CD4-positive, alpha-beta memory T cell (primary cell): ENCODE results near the gene MARCHF3. TPM values are rescaled to one million over a fixed set of nuclear protein-coding genes. Genes with fewer than 3 reads are reported as not detected.

Experiments used
- CTCF ChIA-PET: fragments of 350-600 bp; sonication (Branson Sonifier 250); formaldehyde crosslinking; loops from one replicate; lab custom pipeline; 2021; ENCODE audit warnings: inconsistent platforms; ENCODE audit not compliant: partially characterized antibody; lab: Charles Lee
- POLR2A ChIA-PET: fragments of 350-600 bp; sonication (Branson Sonifier 250); formaldehyde crosslinking; loops from one replicate; lab custom pipeline; 2021; ENCODE audit not compliant: partially characterized antibody; lab: Charles Lee
- DNase-seq, 5 donors: peaks; one replicate each; pipeline versions ENCODE4 v3.0.0 to v3.0.0-alpha.2; 2020 to 2022; ENCODE audit warnings: mixed read lengths in 1 of 5
- H3K27ac ChIP-seq: one replicate; pipeline ENCODE4 v1.7.0; 2013; ENCODE audit warnings: low read depth, low read length
- H3K27me3 ChIP-seq: 2 replicates; pipeline ENCODE4 v1.7.0; 2013; ENCODE audit warnings: mild to moderate bottlenecking, low read length, moderate library complexity; ENCODE audit not compliant: insufficient read depth
- H3K36me3 ChIP-seq: 2 replicates; pipeline ENCODE4 v1.7.0; 2013; ENCODE audit warnings: mild to moderate bottlenecking, low read length, moderate library complexity; ENCODE audit not compliant: insufficient read depth
- H3K4me1 ChIP-seq: 2 replicates; pipeline ENCODE4 v1.7.0; 2013; ENCODE audit warnings: mild to moderate bottlenecking, low read length, moderate library complexity; ENCODE audit not compliant: insufficient read depth
- H3K4me3 ChIP-seq, 2 donors: one replicate each; pipeline ENCODE4 v1.7.0; 2013; ENCODE audit warnings: low read length in 2 of 2, mild to moderate bottlenecking in 1 of 2
- H3K9me3 ChIP-seq, 2 donors: one replicate each; pipeline ENCODE4 v1.7.0; 2013; ENCODE audit warnings: low read length in 2 of 2, control low read depth in 1 of 2; ENCODE audit not compliant: control insufficient read depth in 1 of 2
- H3K27ac Mint-ChIP-seq, 7 donors: one replicate each; pipeline ENCODE4 v1.8.0; 2020 to 2021; ENCODE audit warnings: mixed read lengths in 7 of 7, mild to moderate bottlenecking in 6 of 7, inconsistent platforms in 3 of 7, moderate library complexity in 3 of 7
- H3K27me3 Mint-ChIP-seq, 2 donors: one replicate each; pipeline ENCODE4 v1.8.0; 2020 to 2021; ENCODE audit warnings: mixed read lengths in 2 of 2
- H3K36me3 Mint-ChIP-seq, 2 donors: one replicate each; pipeline ENCODE4 v1.8.0; 2020 to 2021; ENCODE audit warnings: mixed read lengths in 2 of 2, inconsistent platforms in 1 of 2, mild to moderate bottlenecking in 1 of 2
- H3K4me1 Mint-ChIP-seq, 4 donors: one replicate each; pipeline ENCODE4 v1.8.0; 2020 to 2021; ENCODE audit warnings: mixed read lengths in 4 of 4, mild to moderate bottlenecking in 1 of 4
- H3K4me3 Mint-ChIP-seq, 8 donors: one replicate each; pipeline ENCODE4 v1.8.0; 2020 to 2021; ENCODE audit warnings: mixed read lengths in 8 of 8, mild to moderate bottlenecking in 7 of 8, moderate library complexity in 6 of 8, inconsistent platforms in 3 of 8
- H3K9me3 Mint-ChIP-seq, 8 donors: one replicate each; pipeline ENCODE4 v1.8.0; 2020 to 2021; ENCODE audit warnings: mixed read lengths in 8 of 8, mild to moderate bottlenecking in 5 of 8, inconsistent platforms in 3 of 8, moderate library complexity in 1 of 8
- intact Hi-C: fragments of 100-400 bp; cut with micrococcal nuclease; formaldehyde crosslinking; loops from one replicate; pipeline ENCODE4 v1.15.1; 2023
- polyA plus RNA-seq, 2 donors: library from polyadenylated mRNA; unstranded; fragments of 300-500 nt; fragmentation: Illumina TruSeq; gene quantifications; one replicate each; pipeline ENCODE4 v1.2.3, GENCODE V29; 2021
- total RNA-seq, 2 experiments: library from RNA; stranded (reverse); gene quantifications; one replicate each; pipeline ENCODE4 v1.2.3, GENCODE V29; 2021

MARCHF3 gene
- total and polyA plus RNA-seq, 4 experiments from 2014 or later, result 3.2 to 7.5 (median 4.4) TPM

DNA sequence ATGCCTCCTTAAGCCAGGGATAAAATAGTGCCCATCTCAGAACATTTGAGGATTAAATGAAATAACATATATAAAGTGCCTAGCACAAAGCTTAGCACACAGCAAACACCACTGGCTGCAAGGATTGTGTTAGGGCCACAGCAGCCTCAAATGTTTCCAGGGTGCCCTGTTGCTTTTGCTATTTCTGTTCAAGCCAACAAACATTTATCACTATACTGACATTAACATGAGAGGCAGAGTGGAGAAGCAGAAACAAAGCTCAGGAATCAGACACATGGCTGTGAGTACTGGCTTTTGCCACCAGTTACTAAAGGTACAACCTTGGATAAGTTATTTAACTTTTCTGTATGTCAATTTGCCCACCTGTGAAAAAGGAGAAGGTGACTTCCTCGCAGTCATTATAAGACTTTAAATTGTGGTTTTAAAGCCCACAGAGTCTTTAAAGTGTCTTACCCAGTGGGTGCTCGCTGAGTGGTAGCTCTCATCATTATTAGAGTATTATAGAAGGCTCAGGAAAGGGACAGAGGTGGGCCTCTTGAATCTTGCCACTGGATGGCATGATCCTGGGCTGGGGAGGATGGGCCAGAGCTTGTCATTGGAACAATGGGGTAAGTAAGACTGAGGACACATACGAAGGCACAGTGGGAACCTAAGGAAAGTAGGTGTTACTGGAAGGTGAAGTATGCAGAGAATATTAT lies 98.2 kb downstream of the MARCHF3 start:
- no peak for DNase-seq
- Mint-ChIP-seq H3K27me3 (peaks cover 0 to 1% of the 10 kb centered on the region in 2 donors), H3K9me3 (no peaks in the 10 kb centered on the region), H3K36me3 (no peaks in the 10 kb centered on the region), H3K4me3 (no peak overlapping the region), H3K27ac (no peak overlapping the region), H3K4me1 (no peaks in the 10 kb centered on the region)
- Histone ChIP-seq H3K27me3 (no peaks in the 10 kb centered on the region), H3K27ac (no peak overlapping the region), H3K4me3 (no peak overlapping the region), H3K4me1 (no peaks in the 10 kb centered on the region), H3K36me3 (no peaks in the 10 kb centered on the region), H3K9me3 (no peaks in the 10 kb centered on the region)
- POLR2A ChIA-PET, result no interaction called here
- intact Hi-C loops, result no loop called here
- CTCF ChIA-PET, result no interaction called here

DNA sequence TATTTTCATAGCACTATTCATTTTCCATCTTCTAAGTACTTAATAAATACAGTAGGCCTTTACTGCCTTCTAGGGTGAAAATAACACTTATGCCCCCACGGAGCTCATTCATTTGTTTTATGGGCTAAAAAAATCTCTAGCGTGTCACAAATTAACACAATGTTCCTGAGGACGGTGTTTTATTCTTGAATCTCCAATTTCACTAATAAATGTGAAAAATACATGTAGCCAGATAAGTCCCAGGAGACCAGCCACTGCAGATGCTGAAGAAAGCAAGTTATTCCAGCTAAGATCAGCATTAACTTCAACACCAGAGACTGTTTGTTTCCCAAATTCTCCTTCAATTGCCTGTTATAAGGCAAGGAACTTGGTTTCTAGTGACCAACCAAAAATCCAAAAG lies 102.3 kb downstream of the MARCHF3 start:
- CTCF ChIA-PET, result no interaction called here
- Histone ChIP-seq H3K36me3 (no peaks in the 10 kb centered on the region), H3K9me3 (no peaks in the 10 kb centered on the region), H3K4me3 (no peak overlapping the region), H3K4me1 (no peaks in the 10 kb centered on the region), H3K27me3 (no peaks in the 10 kb centered on the region), H3K27ac (no peak overlapping the region)
- intact Hi-C loops, result no loop called here
- POLR2A ChIA-PET, result no interaction called here
- Mint-ChIP-seq H3K4me3 (no peak overlapping the region), H3K27ac (no peak overlapping the region), H3K9me3 (no peaks in the 10 kb centered on the region), H3K4me1 (no peaks in the 10 kb centered on the region), H3K36me3 (no peaks in the 10 kb centered on the region), H3K27me3 (no peaks in the 10 kb centered on the region)
- no peak for DNase-seq

DNA sequence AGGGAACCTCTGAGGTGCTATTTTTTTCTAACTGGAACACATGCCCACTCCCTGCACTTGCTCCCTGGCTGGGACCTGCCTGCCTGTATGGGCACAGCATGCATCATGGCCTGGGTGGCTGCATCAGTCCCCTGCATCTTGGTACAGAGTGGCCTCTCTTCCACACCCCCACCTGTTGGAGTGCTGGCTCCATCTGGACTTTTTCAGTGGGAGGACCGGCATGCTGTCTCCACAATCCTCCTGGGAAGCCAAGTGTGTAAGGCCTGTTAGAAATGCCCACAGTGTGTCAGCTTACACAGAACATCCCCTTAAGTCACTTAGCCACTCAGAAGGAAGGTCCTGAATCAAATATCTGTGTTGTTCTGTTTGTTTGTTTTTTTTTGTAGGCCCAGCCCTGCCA lies 102.9 kb downstream of the MARCHF3 start:
- Mint-ChIP-seq H3K27ac (no peak overlapping the region), H3K27me3 (no peaks in the 10 kb centered on the region), H3K36me3 (no peaks in the 10 kb centered on the region), H3K4me1 (no peaks in the 10 kb centered on the region), H3K4me3 (no peak overlapping the region), H3K9me3 (no peaks in the 10 kb centered on the region)
- no peaks in the 10 kb centered on the region for H3K36me3 ChIP-seq
- H3K27ac ChIP-seq, result no peak overlapping the region
- H3K27me3 ChIP-seq, result no peaks in the 10 kb centered on the region
- H3K9me3 ChIP-seq, result no peaks in the 10 kb centered on the region
- no peak overlapping the region for H3K4me3 ChIP-seq
- POLR2A ChIA-PET, result no interaction called here
- no peaks in the 10 kb centered on the region for H3K4me1 ChIP-seq
- CTCF ChIA-PET, result no interaction called here
- no peak for DNase-seq
- intact Hi-C loops, result no loop called here

DNA sequence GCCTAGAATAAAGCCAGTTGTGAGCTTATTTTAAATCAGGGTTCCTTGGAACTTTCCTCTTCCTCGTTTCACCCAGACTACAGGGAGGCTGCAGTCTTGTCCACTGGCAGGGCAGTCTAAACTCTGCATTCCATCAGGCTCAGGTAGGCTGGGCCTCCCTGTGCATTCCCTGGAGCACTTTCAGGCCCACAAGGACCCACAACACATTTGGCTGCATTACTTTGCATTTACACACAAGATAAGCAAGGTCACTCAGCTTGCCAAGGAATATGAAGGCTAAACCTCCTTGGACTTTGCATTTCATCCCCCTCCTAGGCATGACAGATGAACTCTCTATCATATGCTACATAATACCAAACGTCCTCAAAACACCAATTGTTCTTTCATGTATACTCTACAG lies 104.2 kb downstream of the MARCHF3 start:
- intact Hi-C loops, result no loop called here
- H3K4me3 Mint-ChIP-seq, result no peak overlapping the region
- no peaks in the 10 kb centered on the region for H3K36me3 Mint-ChIP-seq
- no peaks in the 10 kb centered on the region for H3K4me1 ChIP-seq
- H3K9me3 ChIP-seq, result no peaks in the 10 kb centered on the region
- no peaks in the 10 kb centered on the region for H3K27me3 Mint-ChIP-seq
- no peaks in the 10 kb centered on the region for H3K9me3 Mint-ChIP-seq
- POLR2A ChIA-PET, result no interaction called here
- no peaks in the 10 kb centered on the region for H3K36me3 ChIP-seq
- no peak for DNase-seq
- no peaks in the 10 kb centered on the region for H3K27me3 ChIP-seq
- CTCF ChIA-PET, result interaction anchor here (0.7 to 1.2 kb wide), 2 partner anchors 12 to 88 kb away, joined by 3 read pairs; no protein-coding TSS in a partner anchor
- no peak overlapping the region for H3K27ac Mint-ChIP-seq
- H3K4me1 Mint-ChIP-seq, result no peaks in the 10 kb centered on the region
- H3K27ac ChIP-seq, result no peak overlapping the region
- H3K4me3 ChIP-seq, result no peak overlapping the region

DNA sequence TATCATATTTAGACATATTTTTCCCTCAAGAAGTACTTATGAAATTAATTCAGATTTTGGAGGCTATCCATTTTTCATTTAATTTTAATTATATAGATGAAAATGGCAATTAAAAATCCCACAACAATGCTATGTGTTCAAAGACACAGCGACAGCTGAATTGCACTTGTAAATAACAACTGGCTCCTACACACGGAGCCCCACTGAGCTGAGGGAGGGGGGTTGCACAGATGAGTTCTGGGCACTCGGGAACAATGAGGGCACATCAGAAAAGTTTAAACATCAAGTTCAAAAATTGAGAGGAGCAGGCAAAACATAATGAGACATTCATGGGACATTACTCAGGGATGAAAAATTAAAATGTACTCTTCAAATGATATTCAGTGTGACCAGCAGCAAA lies 104.9 kb downstream of the MARCHF3 start:
- intact Hi-C loops, result no loop called here
- ChIA-PET POLR2A (no interaction called here), CTCF (interaction anchor here (1.2 kb wide), 1 partner anchor 13 kb away, joined by 3 read pairs; no protein-coding TSS in a partner anchor)
- Mint-ChIP-seq H3K4me1 (no peaks in the 10 kb centered on the region), H3K9me3 (no peaks in the 10 kb centered on the region), H3K36me3 (no peaks in the 10 kb centered on the region), H3K4me3 (no peak overlapping the region), H3K27ac (no peak overlapping the region), H3K27me3 (no peaks in the 10 kb centered on the region)
- Histone ChIP-seq H3K36me3 (no peaks in the 10 kb centered on the region), H3K9me3 (no peaks in the 10 kb centered on the region), H3K4me1 (no peaks in the 10 kb centered on the region), H3K4me3 (no peak overlapping the region), H3K27ac (no peak overlapping the region), H3K27me3 (no peaks in the 10 kb centered on the region)
- DNase-seq, result no peak

DNA sequence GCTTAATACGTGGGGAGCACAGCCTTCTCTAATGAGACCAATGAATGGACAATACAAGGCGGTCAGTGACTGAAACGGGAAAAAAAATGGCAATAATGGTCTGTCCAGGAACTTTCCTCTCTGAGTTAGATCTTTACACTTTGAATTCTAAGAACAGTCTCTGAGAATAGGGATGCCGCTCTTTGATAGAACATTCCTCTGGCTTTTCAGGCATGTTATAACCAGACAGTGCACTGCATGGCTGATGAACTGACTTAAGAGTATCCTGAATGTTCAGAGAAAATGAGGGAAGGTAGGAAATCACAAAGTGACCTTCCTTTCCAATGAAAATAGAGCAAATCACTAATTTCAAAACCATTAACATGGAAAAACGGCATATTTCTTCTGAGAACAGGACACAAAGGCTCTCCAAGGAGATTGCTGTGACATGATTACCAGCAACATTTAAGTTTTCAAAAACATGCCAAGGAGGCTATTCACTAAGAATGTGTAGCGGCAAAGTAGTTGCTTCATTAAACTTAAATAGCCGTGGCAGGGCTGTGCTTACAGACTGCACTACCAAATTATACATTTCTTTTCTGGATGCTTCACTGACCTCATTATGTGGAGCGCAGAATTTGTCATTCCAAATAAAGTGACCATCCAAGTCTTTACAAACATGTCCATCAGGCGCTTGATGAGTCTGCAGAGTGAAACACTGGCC lies 105.9 kb downstream of the MARCHF3 start:
- H3K4me1 Mint-ChIP-seq, result no peaks in the 10 kb centered on the region
- intact Hi-C loops, result no loop called here
- POLR2A ChIA-PET, result no interaction called here

DNA sequence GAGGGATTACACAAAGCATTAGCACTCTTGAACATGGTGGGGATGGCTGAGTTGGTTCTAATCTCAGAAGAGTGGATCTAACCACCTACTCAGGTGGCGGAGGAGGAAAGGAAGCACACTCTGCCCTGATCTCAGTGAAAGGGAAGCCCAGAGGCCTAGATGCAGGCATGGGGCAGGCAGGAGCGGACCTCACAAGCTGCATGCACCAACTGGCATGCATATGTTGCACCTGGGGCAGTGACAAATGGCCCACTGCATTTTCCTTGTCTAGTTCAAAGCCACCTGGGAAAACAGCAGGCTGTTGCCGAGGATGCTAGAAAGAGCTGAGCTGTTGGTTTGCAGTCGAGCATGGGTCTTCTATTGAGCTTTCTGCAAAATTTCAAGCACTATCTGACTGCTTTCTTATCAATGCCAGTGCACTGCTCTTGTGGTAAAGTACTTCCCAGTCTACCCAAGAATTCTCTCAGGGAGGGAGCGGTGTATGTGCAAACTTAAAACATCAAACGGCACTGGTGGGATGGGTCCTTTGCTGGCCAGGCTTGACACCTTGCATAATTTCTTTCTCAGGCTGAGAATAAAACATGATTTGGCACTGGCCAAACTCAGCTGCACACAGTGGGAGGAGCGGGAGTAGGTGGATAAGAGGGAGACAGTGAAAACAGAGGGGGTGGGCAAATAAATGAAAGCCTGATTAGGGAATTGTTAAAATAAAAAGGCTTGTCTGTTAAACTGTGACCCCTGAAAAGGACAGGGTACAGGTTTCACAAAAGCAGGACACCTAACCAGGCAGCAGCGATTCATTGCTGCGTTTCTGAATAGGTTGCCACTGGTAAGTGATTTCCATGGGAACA lies 108.9 kb downstream of the MARCHF3 start:
- no peak overlapping the region for H3K27ac ChIP-seq
- no peak overlapping the region for H3K4me3 Mint-ChIP-seq
- H3K27ac Mint-ChIP-seq, result peak overlapping the region in 2 of 7 donors; percentile 37 to 79
- no peaks in the 10 kb centered on the region for H3K36me3 ChIP-seq
- DNase-seq, result no peak
- intact Hi-C loops, result no loop called here
- no peaks in the 10 kb centered on the region for H3K27me3 ChIP-seq
- H3K4me1 Mint-ChIP-seq, result peaks cover 0 to 4% (median 2%) of the 10 kb centered on the region in 4 donors
- CTCF ChIA-PET, result no interaction called here
- H3K9me3 ChIP-seq, result no peaks in the 10 kb centered on the region
- no peaks in the 10 kb centered on the region for H3K27me3 Mint-ChIP-seq
- POLR2A ChIA-PET, result no interaction called here
- no peaks in the 10 kb centered on the region for H3K9me3 Mint-ChIP-seq
- H3K4me1 ChIP-seq, result no peaks in the 10 kb centered on the region
- H3K36me3 Mint-ChIP-seq, result peaks cover 0 to 1% of the 10 kb centered on the region in 2 donors
- H3K4me3 ChIP-seq, result no peak overlapping the region

More for the DNA sequence above, 105.9 kb downstream of the MARCHF3 start:
- no peak overlapping the region for H3K27ac Mint-ChIP-seq
- no peak overlapping the region for H3K4me3 ChIP-seq
- H3K4me1 ChIP-seq, result no peaks in the 10 kb centered on the region
- DNase-seq, result no peak
- H3K27ac ChIP-seq, result no peak overlapping the region
- H3K27me3 Mint-ChIP-seq, result no peaks in the 10 kb centered on the region
- H3K27me3 ChIP-seq, result no peaks in the 10 kb centered on the region
- no peaks in the 10 kb centered on the region for H3K36me3 Mint-ChIP-seq
- H3K9me3 Mint-ChIP-seq, result no peaks in the 10 kb centered on the region
- no peaks in the 10 kb centered on the region for H3K36me3 ChIP-seq
- H3K4me3 Mint-ChIP-seq, result no peak overlapping the region
- no peaks in the 10 kb centered on the region for H3K9me3 ChIP-seq
- CTCF ChIA-PET, result no interaction called here
